HG03558 (cell line): Measurements from ENCODE around the gene TNC.

Experiments
- ATAC-seq: cut with Tn5 transposase; IDR thresholded peaks from one replicate; pipeline ENCODE4 v1.9.1; 2021; ENCODE audit warnings: moderate number of reproducible peaks; ENCODE audit not compliant: unreplicated experiment; ENCODE audit errors: extremely low read depth

The TNC gene

GRCh38 chr9:115058684-115059315, 59.2 kb downstream of the TNC start:
- ATAC-seq, result no peak

- no peak for ATAC-seq
Observed at GRCh38 chr9:115058175-115058574, 59.8 kb downstream of the TNC start.

DNA sequence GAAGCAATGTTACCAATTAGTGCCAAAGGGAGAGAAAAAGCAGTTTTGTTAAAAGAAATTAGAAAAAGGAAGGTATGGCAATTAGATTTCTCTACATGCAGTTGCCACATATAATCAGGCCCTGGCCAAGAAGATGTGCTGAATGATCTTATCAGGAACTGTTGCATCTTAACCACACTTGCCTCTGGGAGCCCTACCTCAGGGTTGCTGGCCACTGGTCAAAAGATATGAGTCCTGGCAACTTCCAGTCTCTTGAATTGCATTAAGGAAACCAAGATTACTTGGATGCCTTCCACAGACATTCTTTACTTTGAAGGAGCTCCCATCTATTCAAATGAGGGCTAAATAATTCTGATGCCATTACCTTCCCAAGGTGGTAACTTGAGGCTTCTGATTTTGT, 60.4 kb downstream of the TNC start:
- no peak for ATAC-seq

- no peak for ATAC-seq
Observed at GRCh38 chr9:115050002-115050490, 67.9 kb downstream of the TNC start.

- no peak for ATAC-seq
Observed at GRCh38 chr9:115046824-115047223, 71.1 kb downstream of the TNC start.

DNA sequence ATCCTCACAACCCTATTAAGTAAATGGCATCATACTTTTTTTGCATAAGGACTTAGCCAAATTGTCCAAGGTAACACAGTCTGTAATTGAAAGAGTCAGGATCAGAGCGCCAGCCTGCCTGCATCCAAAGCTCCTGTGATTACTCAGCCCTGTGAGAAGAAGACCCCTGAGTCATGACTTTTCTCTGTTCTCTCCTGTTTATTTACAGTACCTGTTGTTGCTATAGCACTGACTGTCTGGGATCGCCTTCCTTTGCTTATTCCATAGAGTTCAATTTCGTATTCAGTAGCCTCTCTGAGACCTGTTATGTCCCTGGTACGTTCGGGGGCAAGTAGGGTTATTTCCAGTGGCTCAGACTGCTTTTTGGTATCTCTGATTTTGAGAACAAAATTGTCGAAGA, 71.8 kb downstream of the TNC start:
- ATAC-seq, result no peak

DNA sequence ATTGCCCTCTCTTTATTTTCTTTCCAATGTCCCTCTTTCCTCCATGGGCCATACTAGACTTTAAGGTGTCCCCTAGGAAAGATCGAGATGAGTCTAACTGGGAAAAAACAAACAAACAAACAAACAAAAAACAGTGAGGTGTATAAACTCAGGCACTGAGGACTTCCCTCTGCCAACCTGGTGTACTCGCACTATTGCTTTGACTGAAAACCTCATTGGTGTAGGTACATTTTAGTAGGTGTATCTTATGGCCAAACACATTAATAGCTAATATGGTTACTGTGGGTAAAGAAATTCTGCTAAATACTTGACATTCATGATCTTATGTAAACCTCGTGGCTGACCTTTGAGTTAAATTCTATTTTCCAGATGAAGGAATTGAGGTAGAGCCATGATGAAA, 74.3 kb downstream of the TNC start:
- no peak for ATAC-seq

GRCh38 chr9:115042781-115043509, 75.0 kb downstream of the TNC start:
- ATAC-seq, result no peak

DNA sequence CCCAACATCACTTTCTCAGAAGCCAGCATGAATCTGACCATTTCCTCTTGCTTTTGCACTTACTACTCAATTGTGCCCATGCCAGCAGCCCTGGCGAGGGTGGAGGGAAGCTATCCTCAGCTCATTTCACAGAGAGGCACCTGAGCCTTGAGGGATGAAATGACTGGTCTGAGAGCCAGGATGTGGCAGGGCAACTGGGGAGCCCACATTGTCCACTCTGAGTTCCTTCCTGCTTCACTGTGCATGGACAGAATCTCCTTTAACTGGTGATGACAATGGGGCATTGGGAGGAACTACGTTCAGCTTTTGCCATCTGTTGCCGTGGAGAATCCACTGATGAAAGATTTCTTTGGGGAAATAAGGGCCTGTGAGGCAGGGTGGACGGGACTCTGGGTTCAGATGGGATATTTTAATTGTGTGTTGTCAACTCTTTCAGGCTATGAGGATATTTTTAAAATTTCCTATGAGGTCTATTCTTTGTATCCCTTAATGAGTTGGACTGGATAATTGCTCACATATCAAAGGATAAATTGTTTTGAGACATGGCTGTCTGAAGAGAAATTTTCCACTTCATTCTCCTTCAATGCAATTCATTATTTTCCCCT, 78.3 kb downstream of the TNC start:
- no peak for ATAC-seq

DNA sequence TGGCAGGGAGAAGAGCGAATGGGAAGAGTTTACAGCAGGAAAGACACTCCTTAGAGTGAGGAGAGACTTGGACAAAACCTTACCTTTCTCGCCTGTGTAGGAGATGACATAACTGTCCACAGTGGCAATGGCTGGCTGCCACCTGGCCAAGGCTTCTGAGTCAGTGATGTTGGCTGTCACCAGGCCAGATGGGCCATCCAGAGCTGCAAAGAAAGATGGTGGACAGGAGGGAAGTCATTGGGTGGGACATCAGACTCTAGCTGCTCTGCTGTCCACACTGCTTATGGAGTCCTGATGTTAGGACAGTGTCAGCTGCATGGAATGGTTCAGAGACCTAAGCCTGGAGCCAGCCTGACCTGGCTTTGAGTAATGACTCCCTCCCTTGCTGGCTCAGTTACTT, 79.8 kb downstream of the TNC start:
- ATAC-seq, result no peak

- ATAC-seq, result no peak
Observed at GRCh38 chr9:115036691-115037090, 81.3 kb downstream of the TNC start.

- peak; percentile 90 for ATAC-seq
Observed at GRCh38 chr9:115035841-115036612, 81.9 kb downstream of the TNC start.

DNA sequence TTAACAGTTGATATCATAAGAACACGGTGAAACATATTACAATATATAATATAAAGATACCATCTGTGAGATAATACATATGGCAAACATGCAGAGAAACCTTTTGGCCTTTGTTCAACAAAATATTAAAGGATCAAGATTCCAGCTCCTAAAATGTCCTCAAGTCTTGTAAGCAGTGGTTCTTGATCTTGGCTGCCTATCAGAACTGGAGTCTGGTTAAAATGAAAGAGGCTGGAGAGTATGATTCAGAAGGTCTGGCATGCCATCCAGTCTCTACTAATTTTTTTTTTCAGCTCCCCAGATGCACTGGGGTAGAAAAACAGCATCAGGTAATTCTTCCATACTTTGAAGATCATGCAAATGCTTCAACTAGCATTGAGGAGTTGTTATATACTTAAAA, 83.2 kb downstream of the TNC start:
- ATAC-seq, result no peak

DNA sequence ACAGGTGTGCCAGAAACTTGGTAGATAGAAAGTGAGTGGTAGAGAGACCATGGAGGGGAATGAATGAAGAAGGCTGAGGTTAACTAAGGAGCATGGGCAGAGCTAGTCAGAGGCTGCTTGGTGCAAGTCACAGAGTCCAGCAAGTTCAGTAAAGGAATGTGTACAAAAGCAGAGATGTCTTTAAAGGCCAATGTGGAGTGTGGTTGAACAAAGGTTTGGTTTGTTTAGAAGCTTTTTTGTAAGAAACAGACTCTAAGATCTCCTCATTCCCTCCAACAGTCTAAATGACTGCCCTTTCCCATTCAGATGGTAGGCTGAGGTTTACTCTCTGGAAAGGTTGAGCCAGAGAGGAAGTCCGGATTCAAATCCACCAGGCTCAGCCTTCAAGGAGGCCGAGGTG, 84.2 kb downstream of the TNC start:
- no peak for ATAC-seq

DNA sequence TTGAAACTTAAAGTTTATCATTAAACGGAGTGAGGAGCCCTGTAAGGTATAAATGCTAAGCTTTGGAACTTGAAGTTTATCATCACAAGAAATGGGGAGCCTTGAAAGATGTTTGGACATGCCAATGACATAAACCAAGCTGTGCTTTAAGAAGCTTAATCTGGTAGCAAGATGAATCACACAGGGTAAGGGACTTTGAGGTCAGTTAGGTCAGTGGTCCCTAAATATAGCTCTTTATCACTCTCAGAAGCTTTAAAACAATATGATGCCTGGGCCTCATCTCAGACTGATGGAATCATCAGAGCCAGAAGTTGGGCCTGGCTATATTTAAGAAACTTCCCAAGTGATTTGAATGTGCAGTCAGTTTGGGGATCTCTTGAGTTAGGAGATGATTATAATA, 85.7 kb downstream of the TNC start:
- no peak for ATAC-seq

DNA sequence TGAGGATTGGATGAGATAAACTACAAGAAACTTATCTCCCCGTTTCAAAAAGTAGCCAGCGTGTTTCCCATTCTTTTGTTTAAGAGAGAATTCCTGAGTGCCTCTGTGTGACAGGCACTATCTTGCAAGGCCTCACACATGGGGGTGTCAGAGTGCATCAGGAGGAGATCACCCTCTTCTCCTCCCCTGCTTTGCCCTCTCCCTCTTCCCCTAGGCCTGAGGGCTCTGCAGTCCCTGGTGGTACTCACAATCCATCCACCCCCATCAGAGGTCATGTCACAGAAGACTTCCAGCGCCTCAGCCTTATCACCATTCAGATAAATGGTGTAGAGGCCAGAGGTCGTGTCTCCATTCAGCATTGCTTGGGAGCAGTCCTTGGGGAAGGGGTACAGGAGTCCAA, 88.0 kb downstream of the TNC start:
- no peak for ATAC-seq

DNA sequence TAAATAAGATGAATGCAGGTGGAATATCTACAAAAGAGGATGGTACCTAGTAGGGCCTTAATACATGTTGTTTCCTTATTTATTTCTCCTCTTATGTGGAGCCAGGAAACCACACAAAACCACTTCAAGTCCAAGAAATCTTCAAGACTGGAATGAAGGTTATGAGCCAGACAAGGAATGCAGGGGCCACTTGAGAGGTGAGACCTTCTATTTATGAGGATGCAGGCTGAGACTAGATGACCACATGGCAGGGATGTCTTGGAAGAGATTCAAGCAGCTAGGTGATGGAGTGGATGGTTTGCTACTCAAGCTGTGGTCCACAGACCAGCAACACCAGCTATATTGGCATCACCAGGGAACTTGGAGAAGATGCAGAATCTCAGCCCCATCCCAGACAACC, 92.2 kb downstream of the TNC start:
- no peak for ATAC-seq

DNA sequence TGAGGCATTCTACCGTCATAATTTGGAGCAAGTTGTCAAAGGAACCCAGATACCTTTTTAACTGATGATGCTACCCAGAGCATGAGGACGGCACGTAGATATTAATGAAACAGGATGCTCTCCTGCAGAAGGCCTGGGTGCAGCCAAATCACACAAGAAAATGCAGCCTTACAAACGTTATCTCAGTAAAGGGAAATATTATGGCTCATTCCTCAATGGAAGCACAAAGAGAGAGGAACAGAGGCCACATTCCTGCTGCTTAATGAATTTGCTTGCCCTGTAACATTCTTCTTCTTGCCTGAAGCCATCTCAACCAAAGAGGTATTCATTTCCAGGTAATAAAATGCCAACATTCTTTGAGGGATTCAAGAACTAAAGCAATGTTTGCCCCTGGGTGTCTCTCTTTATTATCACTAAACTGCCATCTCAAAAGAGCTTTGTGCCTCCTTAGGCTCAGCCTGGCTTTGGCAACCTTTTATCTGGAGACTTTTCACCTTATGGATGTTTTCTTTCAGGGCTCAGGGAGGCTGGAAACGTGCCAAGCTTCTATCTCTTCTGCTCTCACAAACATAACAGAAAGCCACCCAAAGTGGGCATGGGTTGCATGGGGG, 92.9 kb downstream of the TNC start:
- ATAC-seq, result no peak

DNA sequence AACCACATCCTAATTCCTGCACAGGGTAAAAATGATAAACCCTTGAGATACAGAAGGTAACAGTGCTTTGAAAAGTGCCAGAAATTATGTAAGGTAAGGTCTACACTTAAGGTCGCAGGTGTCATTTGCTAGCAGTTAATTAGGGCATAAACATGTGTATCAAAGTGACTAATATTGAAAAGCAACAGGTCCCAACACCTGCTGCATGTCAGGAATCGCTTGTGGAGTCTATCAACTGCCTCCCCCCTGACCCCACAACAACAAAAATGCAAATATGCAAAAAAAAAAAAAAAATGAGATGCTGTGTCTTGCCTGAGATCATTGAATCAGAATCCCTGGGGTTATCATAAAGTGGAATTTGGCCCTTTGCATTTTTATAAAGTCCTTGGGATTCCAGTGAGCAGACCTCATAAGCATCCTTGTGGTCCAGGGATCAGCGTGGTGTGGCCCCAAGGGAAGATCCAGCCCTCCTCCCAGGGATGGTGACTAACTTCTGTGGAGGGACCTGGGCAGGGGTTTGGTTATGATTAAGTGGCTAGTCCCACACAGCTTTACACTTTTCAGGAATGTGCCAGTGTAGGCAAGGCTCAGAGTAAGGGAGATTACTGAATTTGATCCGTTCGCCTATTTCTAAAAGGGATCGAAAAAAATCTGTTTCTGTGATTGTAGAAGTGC, 95.1 kb downstream of the TNC start:
- ATAC-seq, result no peak
